ENCODE measurements around the gene ZNF180.
"Not testable (repeated sequence)": the region's sequence is repeated elsewhere in the genome, so short reads cannot be mapped to it uniquely, and the experiment has no call there.

ZNF180 gene

DNA sequence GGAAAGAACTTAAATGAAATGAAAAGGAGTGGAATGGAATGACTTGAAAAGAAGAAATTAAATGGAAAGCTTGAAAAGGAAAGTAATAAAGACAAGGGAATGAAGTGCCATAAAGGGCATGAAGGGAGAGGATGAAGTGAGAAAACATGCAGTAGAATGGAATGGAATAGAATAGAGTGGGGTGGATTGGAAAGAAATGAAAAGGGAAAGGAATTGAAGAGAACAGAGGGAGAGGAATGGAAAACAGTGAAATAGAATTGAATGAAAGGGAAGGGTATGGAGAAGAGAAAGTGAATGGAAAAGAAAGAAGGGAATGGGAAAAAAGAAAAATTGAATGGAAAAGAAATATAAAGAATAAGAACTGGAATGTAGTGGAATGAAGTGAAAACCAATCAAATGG is 9.2 kb upstream of the ZNF180 start:
- H3K4me3 ChIP-seq (ENCODE audit: low read depth, low read length), result no peak overlapping the region
- no peak for DNase-seq (ENCODE audit: low read depth)

DNA sequence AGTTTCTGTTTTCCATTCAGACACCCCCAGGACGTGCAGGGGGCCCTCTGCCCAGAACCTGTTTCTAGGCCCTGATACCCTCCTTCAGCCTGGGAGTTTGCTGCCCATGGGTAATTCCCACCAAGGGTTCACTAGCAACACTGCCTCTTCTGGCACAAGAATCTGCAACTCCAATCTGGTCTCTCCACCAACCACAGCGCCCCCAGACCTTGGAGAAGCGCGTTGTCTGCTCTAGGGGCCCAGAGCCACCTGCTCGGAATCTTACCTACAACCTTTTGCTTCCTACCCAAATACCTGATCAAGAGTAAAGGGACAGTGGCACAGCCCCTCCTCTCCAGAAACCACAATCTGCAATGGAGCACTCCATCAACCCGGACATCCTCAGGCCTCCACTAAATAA is 763 bp downstream of the ZNF180 start:
- peak overlapping the region; percentile 77 for H3K4me3 ChIP-seq (ENCODE audit: low read depth, low read length)
- DNase-seq (ENCODE audit: low read depth), result no peak

DNA sequence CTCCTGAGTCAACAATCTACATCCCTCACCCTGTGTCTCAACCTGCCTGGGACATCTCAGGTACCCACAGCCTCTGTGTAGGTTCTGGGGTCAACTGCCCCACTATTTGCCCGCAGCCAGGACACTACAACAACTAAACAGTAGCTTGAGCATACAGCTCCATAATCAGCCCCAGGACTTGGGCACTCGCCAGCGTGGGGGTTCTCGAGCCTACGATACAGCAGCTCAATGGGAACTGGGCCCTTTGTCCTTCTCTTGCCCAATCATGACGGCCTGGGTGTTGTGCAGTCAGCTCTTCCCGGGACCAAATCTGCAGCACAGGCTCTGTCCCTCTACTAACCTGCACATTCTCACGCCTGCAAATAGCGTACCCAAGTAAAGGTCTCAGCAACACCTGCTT is 1.3 kb downstream of the ZNF180 start:
- H3K4me3 ChIP-seq (ENCODE audit: low read depth, low read length), result peak overlapping the region; percentile 77
- no peak for DNase-seq (ENCODE audit: low read depth)

DNA sequence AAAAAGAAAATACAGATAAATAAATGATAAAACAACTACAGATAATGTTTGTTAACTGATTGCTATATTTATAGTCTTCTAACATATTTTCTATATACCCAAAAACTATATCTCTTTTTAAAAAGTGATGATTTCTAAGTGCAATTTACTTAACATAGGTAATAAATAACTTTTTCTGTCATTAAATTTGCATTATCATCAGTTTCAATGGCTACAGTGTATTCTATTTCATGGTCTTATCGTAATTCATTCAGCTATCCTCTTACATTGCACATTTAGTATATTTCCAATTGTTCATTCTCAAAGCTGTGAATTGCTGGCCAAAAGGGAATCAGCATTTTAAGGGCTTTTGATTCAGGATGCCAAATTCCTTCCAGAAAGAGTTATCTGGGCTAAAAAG is 3.6 kb downstream of the ZNF180 start:
- no peak overlapping the region for H3K4me3 ChIP-seq (ENCODE audit: low read depth, low read length)
- no peak for DNase-seq (ENCODE audit: low read depth)

DNA sequence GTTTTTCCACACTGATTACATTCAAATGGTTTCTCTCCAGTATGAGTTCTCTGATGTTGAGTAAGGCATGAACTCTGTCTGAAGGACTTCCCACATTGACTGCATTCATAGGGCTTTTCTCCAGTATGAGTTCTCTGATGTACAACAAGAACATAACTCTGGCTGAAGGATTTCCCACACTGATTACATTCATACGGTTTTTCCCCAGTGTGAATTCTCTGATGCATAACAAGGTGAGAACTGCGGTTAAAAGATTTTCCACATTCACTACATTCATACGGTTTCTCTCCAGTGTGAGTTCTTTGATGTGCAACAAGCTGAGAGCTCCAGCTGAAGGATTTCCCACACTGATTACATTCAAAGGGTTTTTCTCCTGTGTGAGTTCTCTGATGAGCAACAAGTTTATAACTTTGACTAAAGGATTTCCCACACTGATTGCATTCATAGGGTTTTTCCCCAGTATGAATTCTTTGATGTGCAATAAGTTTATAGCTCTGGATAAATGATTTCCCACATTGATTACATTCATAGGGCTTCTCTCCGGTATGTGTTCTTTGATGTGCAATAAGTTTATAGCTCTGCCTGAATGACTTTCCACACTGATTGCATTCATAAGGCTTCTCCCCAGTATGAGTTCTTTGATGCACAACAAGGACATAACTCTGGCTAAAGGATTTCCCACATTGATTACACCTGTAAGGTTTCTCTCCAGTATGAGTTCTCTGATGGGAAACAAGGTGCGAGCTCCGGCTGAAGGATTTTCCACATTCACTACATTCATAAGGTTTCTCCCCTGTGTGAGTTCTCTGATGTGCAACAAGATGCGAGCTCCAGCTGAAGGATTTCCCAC is 23.5 kb downstream of the ZNF180 start:
- DNase-seq (ENCODE audit: low read depth), result no peak
- no peak overlapping the region for H3K4me3 ChIP-seq (ENCODE audit: low read depth, low read length)

DNA sequence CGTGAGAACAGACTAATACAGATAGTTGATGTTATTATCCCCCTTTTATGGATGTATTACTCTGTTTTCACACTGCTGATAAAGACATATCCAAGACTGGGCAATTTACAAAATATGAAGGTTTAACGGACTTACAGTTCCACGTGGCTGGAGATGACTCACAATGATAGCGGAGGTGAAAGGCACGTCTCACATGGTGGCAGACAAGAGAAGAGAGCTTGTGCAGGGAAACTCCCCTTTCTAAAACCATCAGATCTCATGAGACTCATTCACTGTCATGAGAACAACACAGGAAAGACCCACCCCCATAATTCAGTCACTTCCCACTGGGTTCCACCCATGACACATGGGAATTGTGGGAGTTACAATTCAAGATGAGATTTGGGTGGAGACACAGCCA is 31.6 kb downstream of the ZNF180 start:
- not testable (repeated sequence) for H3K4me3 ChIP-seq (ENCODE audit: low read depth, low read length); DNase-seq (ENCODE audit: low read depth)

DNA sequence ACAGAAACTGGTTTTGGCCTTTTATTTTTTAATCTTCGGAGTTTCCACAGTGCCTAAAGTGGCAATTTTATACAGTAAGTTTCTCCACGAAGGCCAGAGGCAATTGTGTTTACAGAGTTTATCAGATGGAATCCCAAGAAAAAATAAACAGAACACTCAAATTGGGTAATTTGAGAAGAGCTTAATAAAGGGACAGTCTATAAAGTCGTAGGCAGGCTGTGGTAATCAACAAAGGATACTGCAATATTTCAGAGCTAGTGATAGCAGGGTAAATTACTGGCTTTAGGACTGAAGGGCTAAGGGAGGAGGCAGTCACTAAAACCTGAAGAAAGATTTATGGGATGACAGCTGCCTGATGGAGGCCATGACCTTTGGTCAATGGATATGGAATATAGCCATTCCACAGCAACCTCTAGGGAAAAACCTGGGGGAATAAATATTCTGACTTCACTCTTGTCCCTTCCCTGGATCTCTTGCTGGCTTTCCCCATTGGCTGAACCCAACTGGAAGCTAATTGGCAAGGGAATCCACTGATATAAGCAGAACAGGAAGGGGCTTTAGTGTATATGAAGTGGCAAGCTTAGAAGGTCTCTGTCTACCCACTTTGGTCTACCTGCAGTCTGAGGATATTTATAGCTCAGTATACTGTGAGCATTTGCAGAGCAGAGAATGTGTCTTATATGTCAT is 37.6 kb downstream of the ZNF180 start:
- not testable (repeated sequence) for DNase-seq (ENCODE audit: low read depth); H3K4me3 ChIP-seq (ENCODE audit: low read depth, low read length)

DNA sequence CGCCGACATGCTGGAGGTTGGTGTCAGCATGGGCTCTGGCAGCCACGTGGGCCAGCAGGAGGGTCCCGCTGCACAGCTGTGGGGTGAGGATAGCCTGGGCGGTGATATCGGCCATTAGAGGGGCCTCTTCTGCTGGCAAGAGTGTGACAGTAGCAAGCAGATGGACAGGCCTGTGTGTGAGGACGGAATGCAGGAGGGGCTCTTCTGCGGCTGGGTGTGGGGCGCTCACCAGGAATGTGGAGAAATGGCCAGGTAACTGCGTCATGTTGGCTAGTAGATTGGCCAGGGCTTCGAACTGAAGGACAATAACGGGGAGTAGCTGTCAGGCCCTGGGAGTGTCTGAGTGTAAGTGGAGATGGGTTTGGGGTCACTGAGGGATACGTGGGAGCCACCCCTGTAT is 44.3 kb downstream of the ZNF180 start:
- DNase-seq (ENCODE audit: low read depth); H3K4me3 ChIP-seq (ENCODE audit: low read depth, low read length): not testable (repeated sequence)

DNA sequence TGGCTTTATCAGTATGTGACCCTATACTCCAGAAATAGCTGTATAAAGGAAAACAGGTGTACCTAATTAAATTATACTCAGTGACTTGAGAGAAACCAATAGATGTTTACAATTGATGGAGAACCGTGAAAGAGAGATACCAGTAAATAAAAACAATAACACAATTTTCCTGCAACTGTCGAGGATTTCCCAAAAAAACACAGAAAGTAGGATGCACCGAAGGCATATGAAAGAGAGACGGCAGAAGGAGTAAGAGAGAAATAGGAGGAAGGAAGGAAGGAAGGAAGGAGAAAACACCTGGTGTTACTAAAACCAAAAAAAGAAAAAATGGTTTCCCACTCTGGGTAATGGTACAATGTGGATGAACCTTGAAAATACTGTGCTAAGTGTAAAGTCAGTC is 45.2 kb downstream of the ZNF180 start:
- no peak for DNase-seq (ENCODE audit: low read depth)
- H3K4me3 ChIP-seq (ENCODE audit: low read depth, low read length), result no peak overlapping the region

DNA sequence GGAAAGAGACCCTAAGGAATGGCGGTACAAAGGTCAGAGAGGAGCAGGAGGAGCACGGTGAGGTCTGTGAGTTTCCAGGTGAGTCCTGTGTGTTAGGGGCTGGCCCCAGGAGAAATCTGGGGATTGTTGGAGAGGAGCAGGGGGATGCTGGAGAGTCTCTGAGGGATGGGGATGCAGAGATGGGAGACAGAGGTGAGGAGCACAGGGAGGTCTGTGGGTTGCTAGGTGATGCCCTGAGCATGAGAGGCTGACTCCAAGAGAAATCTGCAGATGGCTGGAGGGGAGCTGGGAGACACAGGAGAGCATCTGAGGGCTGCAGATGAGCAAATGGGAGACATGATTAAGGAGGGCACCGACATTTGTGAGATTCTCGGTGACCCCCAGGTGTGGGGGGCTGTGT is 48.0 kb downstream of the ZNF180 start:
- no peak for DNase-seq (ENCODE audit: low read depth)
- H3K4me3 ChIP-seq (ENCODE audit: low read depth, low read length), result no peak overlapping the region

DNA sequence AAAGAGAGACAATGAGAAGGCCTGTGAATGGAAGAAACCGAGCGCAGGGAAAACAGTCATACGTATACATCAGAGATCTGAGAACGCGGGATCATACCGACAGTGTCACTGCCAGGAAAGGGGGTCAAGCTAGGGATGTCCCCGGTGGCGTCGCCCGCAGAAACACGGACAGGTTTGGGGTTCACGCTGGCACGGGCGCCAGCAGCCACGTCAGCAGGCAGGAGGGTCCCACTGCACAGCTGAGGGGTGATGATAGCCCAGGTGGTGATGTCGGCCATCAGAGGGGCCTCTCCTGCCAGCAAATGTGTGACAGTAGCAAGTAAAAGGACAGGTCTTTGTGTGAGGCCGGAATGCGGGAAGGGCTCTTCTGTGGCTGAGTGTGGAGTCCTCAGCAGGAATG is 48.6 kb downstream of the ZNF180 start:
- no peak overlapping the region for H3K4me3 ChIP-seq (ENCODE audit: low read depth, low read length)
- DNase-seq (ENCODE audit: low read depth), result no peak

DNA sequence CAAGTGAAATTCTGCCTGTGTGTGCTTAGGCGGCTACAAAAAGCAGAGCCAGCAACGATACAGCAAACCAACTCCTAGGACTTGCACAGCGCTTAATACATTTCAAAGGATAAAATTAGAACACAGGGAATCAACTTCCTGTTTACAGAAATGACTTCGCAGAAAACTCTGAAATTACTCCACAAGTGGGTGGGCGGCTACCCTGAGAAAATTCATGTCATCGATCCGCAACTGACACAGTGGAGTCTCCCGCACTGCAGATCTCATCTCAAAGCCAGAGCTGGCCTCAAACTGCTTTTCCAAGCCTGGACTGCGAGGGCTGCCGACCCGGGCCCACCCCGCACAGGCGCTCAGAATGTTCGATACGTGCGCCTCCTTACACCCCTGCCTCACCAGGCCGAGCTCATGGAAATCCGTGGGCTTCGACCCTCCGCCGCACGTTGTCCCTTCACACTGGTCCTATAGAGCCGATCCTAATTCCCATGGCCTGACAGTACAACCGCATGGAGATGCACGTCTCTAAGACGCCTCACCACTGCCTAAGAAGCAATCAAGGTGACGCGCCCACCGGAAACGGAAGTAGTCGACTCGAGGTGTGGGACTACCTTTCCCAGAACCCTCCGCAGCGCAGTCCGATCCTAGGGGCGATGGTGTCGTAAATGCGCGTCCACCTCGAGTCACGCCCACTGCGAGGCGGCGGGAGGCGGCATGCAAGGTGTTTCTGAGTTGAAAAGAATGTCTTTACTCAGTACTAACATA is 52.2 kb downstream of the ZNF180 start, which contains the start of gene ZNF229:
Gene ZNF229, minus strand, starts transcription at position 557 of the 759 bp plus-strand sequence. CDS start 5,625 bp downstream, outside the sequence.
- peak; percentile 83 for DNase-seq (ENCODE audit: low read depth)
- peak within 1 kb of the TSS; percentile 76 for H3K4me3 ChIP-seq (ENCODE audit: low read depth, low read length)

DNA sequence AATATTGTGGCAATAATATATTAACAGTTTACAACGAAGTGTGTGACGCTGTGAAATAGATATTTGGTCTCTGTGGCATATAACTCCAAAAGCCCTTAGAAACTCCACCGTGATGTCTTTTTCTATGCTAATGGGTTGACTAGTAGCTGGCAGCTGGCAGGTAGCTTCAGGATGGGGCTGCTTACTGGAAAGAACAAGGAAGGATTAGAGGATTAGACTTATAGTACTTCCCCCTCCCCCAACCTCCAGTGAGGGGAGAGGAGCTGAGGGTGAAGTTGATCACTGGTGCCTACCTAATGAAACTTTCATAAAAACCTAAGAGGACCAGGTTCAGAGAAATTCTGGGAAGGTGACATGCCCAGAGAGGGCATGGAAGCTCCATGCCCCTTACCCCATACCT is 61.9 kb downstream of the ZNF180 start:
- no peak overlapping the region for H3K4me3 ChIP-seq (ENCODE audit: low read depth, low read length)
- no peak for DNase-seq (ENCODE audit: low read depth)

DNA sequence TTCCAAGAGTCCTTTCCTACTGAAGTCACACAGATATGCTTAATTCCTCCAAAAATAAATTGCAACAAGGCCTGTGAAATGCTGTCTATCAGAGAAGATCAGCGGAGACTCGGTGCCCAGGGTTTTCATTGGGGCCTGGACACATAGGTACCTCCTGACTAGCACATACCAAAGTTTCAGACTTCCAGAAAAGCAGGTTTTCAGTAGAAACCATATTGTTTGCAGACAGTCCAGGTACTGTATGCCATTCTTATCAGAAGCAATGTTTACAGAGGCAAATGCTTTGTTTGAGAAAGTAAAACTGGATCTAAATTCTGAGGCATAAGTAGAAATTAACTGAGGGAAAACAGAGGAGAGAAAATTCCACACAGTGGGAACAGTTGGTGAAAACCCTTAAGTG is 64.9 kb downstream of the ZNF180 start:
- H3K4me3 ChIP-seq (ENCODE audit: low read depth, low read length), result no peak overlapping the region
- no peak for DNase-seq (ENCODE audit: low read depth)

DNA sequence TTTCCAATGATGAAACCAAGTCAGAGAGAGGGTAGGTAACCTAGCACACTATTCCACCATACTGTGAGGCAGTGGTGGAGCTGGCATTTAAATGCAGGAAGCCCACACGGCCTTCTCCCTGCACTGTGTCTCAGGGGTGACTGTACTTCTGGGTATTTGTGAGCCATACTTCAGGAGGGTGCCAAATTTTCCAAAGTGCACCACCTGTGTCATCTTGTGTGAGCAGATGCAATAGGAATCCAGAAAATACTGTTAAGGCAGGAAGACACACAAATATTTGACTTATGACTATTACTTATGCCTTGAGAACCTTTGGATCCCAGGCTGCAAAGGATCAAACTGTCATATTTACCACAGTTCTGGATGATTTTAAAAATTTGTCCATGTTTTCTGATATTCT is 69.4 kb downstream of the ZNF180 start:
- no peak for DNase-seq (ENCODE audit: low read depth)

More for the DNA sequence above, 69.4 kb downstream of the ZNF180 start:
- H3K4me3 ChIP-seq (ENCODE audit: low read depth, low read length), result no peak overlapping the region
